HEK293T (cell line): ENCODE measurements around the gene ANO1.

Experiments used
- CTCF ChIA-PET: fragments of 350-600 bp; formaldehyde crosslinking; extraction: SDS; loops from one replicate; lab custom pipeline; 2021; ENCODE audit warnings: antibody characterized with exemption, inconsistent platforms; lab: Yijun Ruan, JAX
- POLR2A ChIA-PET: fragments of 350-600 bp; formaldehyde crosslinking; extraction: SDS; loops from one replicate; lab custom pipeline; 2020; ENCODE audit warnings: antibody characterized with exemption, inconsistent platforms; lab: Yijun Ruan, JAX
- DNase-seq: peaks from one replicate; pipeline ENCODE4 v3.0.0; 2012; ENCODE audit warnings: mixed read lengths; ENCODE audit errors: extremely low spot score
- ARNT ChIP-seq: fragments of 450-650 bp; IDR thresholded peaks from 2 replicates; pipeline ENCODE4 v1.6.1; 2017; ENCODE audit warnings: mild to moderate bottlenecking
- BHLHE40 ChIP-seq: fragments of 450-650 bp; IDR thresholded peaks from 2 replicates; pipeline ENCODE4 v1.6.1; 2016; ENCODE audit warnings: mild to moderate bottlenecking, moderate library complexity, borderline replicate concordance
- CTBP1 ChIP-seq: fragments of 450-650 bp; IDR thresholded peaks from 2 replicates; pipeline ENCODE4 v1.6.1; 2016; ENCODE audit warnings: borderline replicate concordance
- ELF4 ChIP-seq: fragments of 450-650 bp; IDR thresholded peaks from 2 replicates; pipeline ENCODE4 v1.6.1; 2017; ENCODE audit warnings: antibody characterized with exemption
- FOXA1 ChIP-seq: fragments of 450-650 bp; IDR thresholded peaks from 2 replicates; pipeline ENCODE4 v1.6.1; 2016; ENCODE audit warnings: mild to moderate bottlenecking
- FOXK2 ChIP-seq: fragments of 450-650 bp; IDR thresholded peaks from 2 replicates; pipeline ENCODE4 v1.6.1; 2016; ENCODE audit warnings: mild to moderate bottlenecking
- FOXM1 ChIP-seq: fragments of 450-650 bp; IDR thresholded peaks from 2 replicates; pipeline ENCODE4 v1.6.1; 2017; ENCODE audit warnings: mild to moderate bottlenecking, borderline replicate concordance
- HDGF ChIP-seq: fragments of 450-650 bp; IDR thresholded peaks from 2 replicates; pipeline ENCODE4 v1.6.1; 2017; ENCODE audit warnings: antibody characterized with exemption, borderline replicate concordance
- L3MBTL2 ChIP-seq: fragments of 450-650 bp; conservative IDR thresholded peaks from 2 replicates; pipeline ENCODE4 v1.6.1; 2016; ENCODE audit warnings: mild to moderate bottlenecking
- LEF1 ChIP-seq: fragments of 450-650 bp; IDR thresholded peaks from 2 replicates; pipeline ENCODE4 v1.6.1; 2017; ENCODE audit warnings: mild to moderate bottlenecking, borderline replicate concordance
- NFRKB ChIP-seq: fragments of 450-650 bp; IDR thresholded peaks from 2 replicates; pipeline ENCODE4 v1.6.1; 2016; ENCODE audit warnings: mild to moderate bottlenecking, moderate library complexity
- PKNOX1 ChIP-seq: fragments of 450-650 bp; IDR thresholded peaks from 2 replicates; pipeline ENCODE4 v1.6.1; 2016
- SP1 ChIP-seq: fragments of 450-650 bp; IDR thresholded peaks from 2 replicates; pipeline ENCODE4 v1.6.1; 2017
- SUZ12 ChIP-seq: fragments of 450-650 bp; IDR thresholded peaks from 2 replicates; pipeline ENCODE4 v1.6.1; 2016; ENCODE audit warnings: mild to moderate bottlenecking
- TARDBP ChIP-seq: fragments of 450-650 bp; IDR thresholded peaks from 2 replicates; pipeline ENCODE4 v1.6.1; 2016
- ZNF384 ChIP-seq: fragments of 450-650 bp; IDR thresholded peaks from 2 replicates; pipeline ENCODE4 v1.6.1; 2016

The ANO1 gene

DNA sequence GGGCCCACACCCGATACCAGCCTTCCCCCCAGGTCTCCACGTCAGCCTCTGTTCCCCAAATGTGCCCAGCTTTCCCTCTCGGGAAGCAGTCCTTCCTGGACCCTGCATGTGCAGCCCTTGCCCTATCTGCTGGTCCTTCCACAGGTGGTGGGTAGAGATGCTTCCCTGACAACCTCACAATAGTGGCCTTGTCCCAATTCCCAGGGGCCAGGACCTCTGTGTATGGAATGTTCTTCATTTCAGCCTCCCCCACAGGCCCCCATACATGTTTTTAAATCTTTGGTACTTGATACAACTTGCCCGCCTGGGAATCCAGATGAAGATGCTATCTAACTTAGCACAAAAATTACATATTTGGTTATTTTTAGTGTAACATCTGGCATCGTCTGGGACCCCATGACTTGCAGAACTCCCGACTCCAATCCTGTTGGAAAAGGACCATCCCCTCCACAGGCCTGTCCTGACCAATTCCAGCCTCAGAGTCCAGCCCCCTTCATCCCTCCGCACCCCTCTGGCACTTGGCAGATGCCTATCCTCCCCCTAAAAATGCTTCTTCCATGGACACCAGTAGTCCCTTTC, 39.5 kb downstream of the ANO1 start:
- POLR2A ChIA-PET, result interaction anchor here (0.9 kb wide), 1 partner anchor 21 kb away, joined by 3 read pairs; no protein-coding TSS in a partner anchor
- TF ChIP-seq ELF4 (no peak), ARNT (no peak), LEF1 (no peak), SP1 (no peak), L3MBTL2 (no peak), FOXM1 (no peak), FOXA1 (no peak), HDGF (no peak), NFRKB (no peak), SUZ12 (no peak), TARDBP (no peak)
- CTCF ChIA-PET, result no interaction called here
- no peak for DNase-seq

GRCh38 chr11:70118642-70119041, 40.5 kb downstream of the ANO1 start:
- DNase-seq, result no peak
- no peak for TF ChIP-seq ELF4
- POLR2A ChIA-PET, result no interaction called here
- CTCF ChIA-PET, result no interaction called here

GRCh38 chr11:70119502-70119901, 41.4 kb downstream of the ANO1 start:
- DNase-seq, result no peak
- ChIA-PET POLR2A (no interaction called here), CTCF (no interaction called here)
- TF ChIP-seq PKNOX1, result peak; percentile 58; the same call in 1 of the 2 replicates
- no peak for TF ChIP-seq FOXM1

DNA sequence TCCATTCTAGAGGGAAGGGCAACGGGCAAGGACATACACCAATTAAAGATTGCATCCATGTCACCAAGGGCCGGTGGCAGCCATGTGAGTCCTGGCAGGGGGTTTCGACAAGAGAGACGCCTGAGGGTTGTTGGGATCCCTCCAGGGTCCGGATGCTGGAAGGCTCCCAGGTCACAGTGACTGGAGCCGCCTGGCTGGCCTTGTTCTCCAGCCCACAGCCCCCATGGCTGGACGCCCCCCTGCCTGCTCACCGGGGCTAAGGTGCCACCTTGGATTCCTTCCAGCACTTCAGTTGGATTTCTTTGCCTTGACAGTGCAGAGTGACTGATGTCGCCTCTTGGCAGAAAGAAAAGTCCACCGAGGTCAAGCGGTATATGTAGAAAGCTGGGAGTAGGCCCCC, 42.6 kb downstream of the ANO1 start:
- ChIA-PET POLR2A (no interaction called here), CTCF (no interaction called here)
- DNase-seq, result no peak
- TF ChIP-seq ELF4 (no peak), L3MBTL2 (no peak), ARNT (no peak), ZNF384 (no peak), FOXM1 (no peak), FOXA1 (no peak), PKNOX1 (no peak), SUZ12 (no peak)

- ChIA-PET POLR2A (no interaction called here), CTCF (no interaction called here)
- TF ChIP-seq CTBP1 (no peak), ARNT (no peak), FOXA1 (no peak), NFRKB (no peak), SP1 (no peak), ZNF384 (no peak), TARDBP (no peak), HDGF (no peak), SUZ12 (no peak), BHLHE40 (no peak), PKNOX1 (no peak), L3MBTL2 (no peak)
- DNase-seq, result no peak
These were observed 44.5 kb downstream of the ANO1 start for GRCh38 chr11:70122490-70123198.

DNA sequence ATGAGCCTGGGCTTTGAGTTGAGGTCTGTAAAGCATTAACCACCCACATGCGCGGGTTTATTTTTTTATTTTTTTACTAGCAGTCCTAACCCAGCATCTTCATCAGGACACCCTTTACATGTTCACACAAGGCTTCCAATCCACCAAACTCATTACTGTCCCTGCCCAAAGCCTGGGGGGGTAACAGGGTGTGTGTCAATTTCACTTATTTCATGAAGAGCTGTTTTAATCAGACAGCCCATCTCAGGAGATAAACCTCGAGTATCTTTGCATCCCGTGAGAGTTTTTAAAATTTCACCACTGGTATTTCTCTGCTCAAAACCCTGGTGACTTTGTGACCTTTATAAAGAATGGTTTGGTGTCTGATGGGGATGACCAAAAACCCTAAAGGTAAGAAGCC, 45.6 kb downstream of the ANO1 start:
- TF ChIP-seq BHLHE40, result no peak
- no peak for TF ChIP-seq FOXA1
- no peak for TF ChIP-seq HDGF
- TF ChIP-seq TARDBP, result no peak
- TF ChIP-seq PKNOX1, result no peak
- TF ChIP-seq FOXK2, result no peak
- TF ChIP-seq ZNF384, result no peak
- TF ChIP-seq ELF4, result no peak
- no peak for TF ChIP-seq ARNT
- POLR2A ChIA-PET, result no interaction called here
- CTCF ChIA-PET, result interaction anchor here (0.6 kb wide), 1 partner anchor 75 kb away, joined by 8 read pairs; no protein-coding TSS in a partner anchor
- no peak for DNase-seq
